H9 (cell line): ENCODE data around the gene CEP126. TPM values are rescaled to one million over a fixed set of nuclear protein-coding genes. Genes with fewer than 3 reads are reported as not detected.
A peak's percentile ranks its signal among the peaks of the same experiment; 100 is the strongest.

Experiments
- DNase-seq: peaks from one replicate; pipeline ENCODE4 v3.0.0-alpha.2; 2017
- H2AFZ ChIP-seq: one replicate; pipeline ENCODE4 v1.6.1; 2013; ENCODE audit warnings: mild to moderate bottlenecking, low read length, control low read depth, moderate library complexity
- H2AK5ac ChIP-seq: 2 replicates; pipeline ENCODE4 v1.6.1; 2013; ENCODE audit warnings: low read length, control low read depth, mixed read lengths; ENCODE audit not compliant: insufficient read length
- H2BK120ac ChIP-seq: one replicate; pipeline ENCODE4 v1.6.1; 2013; ENCODE audit warnings: low read depth, mild to moderate bottlenecking, low read length, control low read depth, inconsistent platforms; ENCODE audit not compliant: poor library complexity, severe bottlenecking
- H2BK12ac ChIP-seq: 2 replicates; pipeline ENCODE4 v1.6.1; 2013; ENCODE audit warnings: low read length, control low read depth, mixed read lengths, low read depth; ENCODE audit not compliant: insufficient read length
- H2BK15ac ChIP-seq: 2 replicates; pipeline ENCODE4 v1.6.1; 2013; ENCODE audit warnings: low read depth, low read length, control low read depth
- H2BK20ac ChIP-seq: one replicate; pipeline ENCODE4 v1.6.1; 2013; ENCODE audit warnings: low read depth, mild to moderate bottlenecking, low read length, control low read depth, inconsistent platforms; ENCODE audit not compliant: poor library complexity, severe bottlenecking
- H2BK5ac ChIP-seq: 2 replicates; pipeline ENCODE4 v1.6.1; 2013; ENCODE audit warnings: low read length, control low read depth, mixed read lengths; ENCODE audit not compliant: insufficient read length
- H3K14ac ChIP-seq: 2 replicates; pipeline ENCODE4 v1.6.1; 2013; ENCODE audit warnings: low read length, control low read depth; ENCODE audit not compliant: insufficient read depth
- H3K18ac ChIP-seq: 2 replicates; pipeline ENCODE4 v1.6.1; 2013; ENCODE audit warnings: low read depth, mild to moderate bottlenecking, mixed read lengths, low read length, control low read depth; ENCODE audit not compliant: insufficient read length
- H3K23ac ChIP-seq: 2 replicates; pipeline ENCODE4 v1.6.1; 2013; ENCODE audit warnings: low read length, control low read depth, mixed read lengths, low read depth; ENCODE audit not compliant: insufficient read length
- H3K23me2 ChIP-seq: 2 replicates; pipeline ENCODE4 v1.6.1; 2013; ENCODE audit warnings: low read depth, mild to moderate bottlenecking, mixed read lengths, low read length, control low read depth; ENCODE audit not compliant: insufficient read length, poor library complexity, severe bottlenecking
- H3K27ac ChIP-seq: 2 replicates; pipeline ENCODE4 v1.5.1; 2013; ENCODE audit warnings: low read length, control low read depth, mixed read lengths, low read depth; ENCODE audit not compliant: insufficient read length
- H3K27me3 ChIP-seq: 2 replicates; pipeline ENCODE4 v1.6.1; 2013; ENCODE audit warnings: low read length, control low read depth, inconsistent platforms; ENCODE audit not compliant: insufficient read depth
- H3K4ac ChIP-seq: 2 replicates; pipeline ENCODE4 v1.6.1; 2013; ENCODE audit warnings: low read depth, mild to moderate bottlenecking, control low read depth, inconsistent platforms, low read length, moderate library complexity
- H3K4me1 ChIP-seq: 2 replicates; pipeline ENCODE4 v1.6.1; 2013; ENCODE audit warnings: low read length, control low read depth, inconsistent platforms; ENCODE audit not compliant: insufficient read depth
- H3K4me2 ChIP-seq: 2 replicates; pipeline ENCODE4 v1.6.1; 2013; ENCODE audit warnings: low read length, control low read depth, mixed read lengths; ENCODE audit not compliant: insufficient read length, insufficient read depth
- H3K56ac ChIP-seq: 2 replicates; pipeline ENCODE4 v1.6.1; 2013; ENCODE audit warnings: low read depth, mild to moderate bottlenecking, mixed read lengths, low read length, control low read depth; ENCODE audit not compliant: insufficient read length
- H3K79me1 ChIP-seq: 2 replicates; pipeline ENCODE4 v1.6.1; 2013; ENCODE audit warnings: low read depth, mild to moderate bottlenecking, moderate library complexity, low read length, control low read depth, inconsistent platforms; ENCODE audit not compliant: insufficient read depth, poor library complexity, severe bottlenecking
- H3K79me2 ChIP-seq: 2 replicates; pipeline ENCODE4 v1.6.1; 2013; ENCODE audit warnings: low read length, control low read depth, inconsistent platforms; ENCODE audit not compliant: insufficient read depth
- H3K9ac ChIP-seq: 2 replicates; pipeline ENCODE4 v1.6.1; 2013; ENCODE audit warnings: low read length, control low read depth, mixed read lengths; ENCODE audit not compliant: insufficient read length; ENCODE audit errors: extremely low read depth
- H3K9me3 ChIP-seq: one replicate; pipeline ENCODE4 v1.6.1; 2013; ENCODE audit warnings: low read depth, low read length, inconsistent platforms; ENCODE audit not compliant: control insufficient read depth
- H3T11ph ChIP-seq: one replicate; pipeline ENCODE4 v1.6.1; 2013; ENCODE audit warnings: mild to moderate bottlenecking, low read length, control low read depth, inconsistent platforms
- H4K20me1 ChIP-seq: one replicate; pipeline ENCODE4 v1.6.1; 2013; ENCODE audit not compliant: control insufficient read depth, insufficient read length, insufficient read depth
- H4K5ac ChIP-seq: 2 replicates; pipeline ENCODE4 v1.6.1; 2013; ENCODE audit warnings: low read depth, mild to moderate bottlenecking, mixed read lengths, low read length, control low read depth; ENCODE audit not compliant: insufficient read length
- H4K8ac ChIP-seq: replicated peaks from 2 replicates; pipeline ENCODE4 v1.6.1; 2013; ENCODE audit warnings: low read length, control low read depth, mixed read lengths, low read depth; ENCODE audit not compliant: insufficient read length
- H4K91ac ChIP-seq: 2 replicates; pipeline ENCODE4 v1.6.1; 2013; ENCODE audit warnings: low read depth, mild to moderate bottlenecking, moderate library complexity, mixed read lengths, low read length, control low read depth; ENCODE audit not compliant: insufficient read length
- H3K27ac Mint-ChIP-seq, 3 experiments: 2 replicates in 2 of 3; 3 replicates in 1 of 3; pipeline ENCODE4 v1.8.0; 2020 to 2021; ENCODE audit warnings: mixed read lengths in 3 of 3, mild to moderate bottlenecking in 1 of 3, moderate library complexity in 1 of 3
- H3K27me3 Mint-ChIP-seq: 2 replicates; pipeline ENCODE4 v1.8.0; 2021; ENCODE audit warnings: low read depth, mild to moderate bottlenecking, moderate library complexity, mixed read lengths
- H3K36me3 Mint-ChIP-seq, 3 experiments: 2 replicates in 2 of 3; 3 replicates in 1 of 3; pipeline ENCODE4 v1.8.0; 2020 to 2021; ENCODE audit warnings: low read depth in 3 of 3, mixed read lengths in 3 of 3; ENCODE audit not compliant: insufficient read depth in 1 of 3
- H3K4me1 Mint-ChIP-seq, 2 experiments: 2 replicates each; pipeline ENCODE4 v1.8.0; 2020; ENCODE audit warnings: mixed read lengths in 2 of 2
- H3K4me3 Mint-ChIP-seq, 2 experiments: 2 replicates in 1 of 2; 3 replicates in 1 of 2; pipeline ENCODE4 v1.8.0; 2020 to 2021; ENCODE audit warnings: mild to moderate bottlenecking in 2 of 2, mixed read lengths in 2 of 2, moderate library complexity in 1 of 2
- H3K9me3 Mint-ChIP-seq, 2 experiments: 2 replicates in 1 of 2; 3 replicates in 1 of 2; pipeline ENCODE4 v1.8.0; 2020; ENCODE audit warnings: mild to moderate bottlenecking in 2 of 2, mixed read lengths in 2 of 2, moderate library complexity in 1 of 2
- WGBS: extraction: QIAGEN DNeasy Blood & Tissue Kit; methylation state at CpG from one replicate; pipeline ENCODE4 v1.1.7; 2013; ENCODE audit warnings: missing lambda C conversion rate, low lambda C conversion rate, mixed read lengths; ENCODE audit not compliant: insufficient read length; ENCODE audit errors: extremely low coverage; 5-methylcytosine and 5-hydroxymethylcytosine counted together
- total RNA-seq: library from RNA; stranded (reverse); gene quantifications from 2 replicates; pipeline ENCODE4 v1.2.1, GENCODE V29; 2021
- TF ChIP-seq, protein P1 (sequence below): fragments of 200-600 bp; sonication (generic); conservative IDR thresholded peaks from 3 replicates; pipeline ENCODE4 v1.8.0; 2021; ENCODE audit warnings: antibody characterized with exemption, mild to moderate bottlenecking

Gene CEP126
- total RNA-seq, 1 experiment from 2014 or later, result 1.2 TPM

DNA sequence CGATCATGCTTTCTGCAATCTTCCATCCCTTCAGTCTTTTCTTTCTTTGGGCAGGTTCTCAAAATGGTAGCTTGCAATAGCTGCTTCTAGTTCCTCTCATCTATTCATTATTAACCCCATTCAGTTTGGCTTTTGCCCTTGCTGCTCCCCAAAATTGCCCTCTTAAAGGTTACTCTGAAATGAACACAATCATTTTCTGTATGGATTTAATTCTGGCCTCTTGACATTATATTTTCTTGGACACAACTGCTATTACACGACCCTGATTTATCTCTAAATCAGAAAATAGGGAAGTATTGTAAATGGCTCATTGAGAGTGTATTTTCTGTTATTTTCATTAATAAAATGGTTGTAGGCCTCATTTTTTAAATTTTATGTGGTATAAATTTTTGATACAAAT, 1.6 kb downstream of the CEP126 start, which contains the start of gene ANGPTL5:
TSS of gene ANGPTL5 (minus strand) at position 101 of the 400 bp plus-strand sequence. CDS start 8,613 bp downstream, outside the sequence.
- Histone ChIP-seq H4K8ac (no peak within 1 kb of the TSS), H4K5ac (no peak within 1 kb of the TSS), H4K20me1 (no peaks in the 10 kb centered on the region), H4K91ac (no peak within 1 kb of the TSS), H3K9me3 (no peaks in the 10 kb centered on the region), H3K18ac (peak within 1 kb of the TSS; percentile 12), H3K4me2 (peak within 1 kb of the TSS; percentile 69), H2BK15ac (no peak within 1 kb of the TSS), H3K4me1 (peaks cover 3% of the 10 kb centered on the region; the same call in 1 of the 2 replicates), H2BK5ac (no peak within 1 kb of the TSS), H3K27ac (no peak within 1 kb of the TSS), H2BK12ac (no peak within 1 kb of the TSS), H2AK5ac (no peak within 1 kb of the TSS), H3K14ac (peak within 1 kb of the TSS; percentile 26; the same call in 1 of the 2 replicates), H3T11ph (no peak within 1 kb of the TSS), H3K79me1 (no peaks in the 10 kb centered on the region), H3K79me2 (no peaks in the 10 kb centered on the region), H2BK20ac (no peak within 1 kb of the TSS), H2BK120ac (no peak within 1 kb of the TSS), H3K23me2 (peaks cover 5% of the 10 kb centered on the region), H3K56ac (no peak within 1 kb of the TSS), H3K27me3 (no peaks in the 10 kb centered on the region), H3K4ac (no peak within 1 kb of the TSS), H2AFZ (peak within 1 kb of the TSS; percentile 91), H3K9ac (peak within 1 kb of the TSS; percentile 81), H3K23ac (no peak within 1 kb of the TSS)
- H3K9me3 Mint-ChIP-seq, result no peaks in the 10 kb centered on the region
- WGBS, result no CpG with 5 or more reads among the region's 2 CpGs
- peak within 1 kb of the TSS; percentile 82 to 89 (median 83) for H3K27ac Mint-ChIP-seq
- H3K4me3 Mint-ChIP-seq, result peak within 1 kb of the TSS; percentile 78 to 92
- no peak for DNase-seq
- H3K4me1 Mint-ChIP-seq, result peaks cover 17 to 26% of the 10 kb centered on the region in 2 experiments
- TF ChIP-seq, protein P1, sequence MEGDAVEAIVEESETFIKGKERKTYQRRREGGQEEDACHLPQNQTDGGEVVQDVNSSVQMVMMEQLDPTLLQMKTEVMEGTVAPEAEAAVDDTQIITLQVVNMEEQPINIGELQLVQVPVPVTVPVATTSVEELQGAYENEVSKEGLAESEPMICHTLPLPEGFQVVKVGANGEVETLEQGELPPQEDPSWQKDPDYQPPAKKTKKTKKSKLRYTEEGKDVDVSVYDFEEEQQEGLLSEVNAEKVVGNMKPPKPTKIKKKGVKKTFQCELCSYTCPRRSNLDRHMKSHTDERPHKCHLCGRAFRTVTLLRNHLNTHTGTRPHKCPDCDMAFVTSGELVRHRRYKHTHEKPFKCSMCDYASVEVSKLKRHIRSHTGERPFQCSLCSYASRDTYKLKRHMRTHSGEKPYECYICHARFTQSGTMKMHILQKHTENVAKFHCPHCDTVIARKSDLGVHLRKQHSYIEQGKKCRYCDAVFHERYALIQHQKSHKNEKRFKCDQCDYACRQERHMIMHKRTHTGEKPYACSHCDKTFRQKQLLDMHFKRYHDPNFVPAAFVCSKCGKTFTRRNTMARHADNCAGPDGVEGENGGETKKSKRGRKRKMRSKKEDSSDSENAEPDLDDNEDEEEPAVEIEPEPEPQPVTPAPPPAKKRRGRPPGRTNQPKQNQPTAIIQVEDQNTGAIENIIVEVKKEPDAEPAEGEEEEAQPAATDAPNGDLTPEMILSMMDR, result no peak
- no peaks in the 10 kb centered on the region for H3K36me3 Mint-ChIP-seq
- no peaks in the 10 kb centered on the region for H3K27me3 Mint-ChIP-seq
